HUES48 (cell line): ENCODE results near the gene ORM2.

Source experiments
- H3K27ac ChIP-seq: one replicate; pipeline ENCODE4 v1.7.0; 2013; ENCODE audit warnings: low read depth, low read length, inconsistent platforms
- H3K27me3 ChIP-seq: 2 replicates; pipeline ENCODE4 v1.6.1; 2013; ENCODE audit warnings: mild to moderate bottlenecking, low read length; ENCODE audit not compliant: control insufficient read depth, insufficient read depth
- H3K36me3 ChIP-seq: 2 replicates; pipeline ENCODE4 v1.6.1; 2013; ENCODE audit warnings: low read length; ENCODE audit not compliant: control insufficient read depth, insufficient read depth
- H3K4me1 ChIP-seq: 2 replicates; pipeline ENCODE4 v1.6.1; 2013; ENCODE audit warnings: mild to moderate bottlenecking, low read length; ENCODE audit not compliant: control insufficient read depth, insufficient read depth
- H3K4me3 ChIP-seq: 2 replicates; pipeline ENCODE4 v1.5.1; 2013; ENCODE audit warnings: mild to moderate bottlenecking, low read depth, low read length
- H3K9ac ChIP-seq: 2 replicates; pipeline ENCODE4 v1.6.1; 2013; ENCODE audit warnings: mild to moderate bottlenecking, low read depth, low read length, moderate library complexity
- H3K9me3 ChIP-seq: 2 replicates; pipeline ENCODE4 v1.6.1; 2013; ENCODE audit warnings: low read length; ENCODE audit not compliant: control insufficient read depth, insufficient read depth

Gene ORM2

DNA sequence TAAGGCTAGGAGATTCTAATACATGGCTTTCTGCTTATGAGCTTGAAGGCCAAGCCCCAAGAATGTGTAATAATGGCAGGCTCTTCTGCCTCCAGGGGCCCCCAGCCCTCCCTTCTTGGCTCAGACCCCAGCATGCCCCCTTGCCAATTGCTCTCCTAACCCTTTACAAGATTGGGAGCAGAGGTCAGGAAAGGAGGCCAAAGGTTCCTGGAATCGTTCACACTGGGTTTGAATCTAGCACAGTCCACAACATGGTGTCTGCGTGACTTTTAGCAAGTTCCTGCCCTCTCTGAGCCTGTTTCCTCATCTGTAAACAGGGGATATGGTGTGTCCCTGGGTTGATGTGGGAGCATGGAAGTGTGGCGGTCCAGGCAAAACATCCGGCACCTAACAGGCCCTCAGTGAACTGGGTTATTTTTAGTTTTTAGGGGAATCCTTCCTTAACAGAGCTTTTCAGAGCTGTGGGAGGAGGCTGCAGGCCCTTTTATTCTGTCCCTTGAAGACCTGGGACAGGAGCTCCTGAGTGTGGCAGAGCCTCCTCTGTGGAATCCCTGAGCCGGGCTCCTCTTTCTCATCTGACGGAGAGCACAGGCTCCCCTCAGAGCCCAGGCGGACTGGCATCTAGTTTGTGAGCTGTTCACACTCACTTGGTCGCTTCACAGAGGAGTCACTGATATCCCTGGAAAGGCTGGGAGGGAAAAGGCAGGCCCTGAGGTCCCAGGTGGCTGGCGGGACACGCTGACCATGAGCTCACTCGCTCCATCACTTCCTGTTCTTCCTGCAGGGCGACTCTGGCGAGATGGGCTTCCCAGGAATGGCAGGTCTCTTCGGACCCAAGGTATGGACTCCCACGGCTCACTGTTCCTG is 30.1 kb upstream of the ORM2 start:
- no peaks in the 10 kb centered on the region for H3K4me1 ChIP-seq
- no peak overlapping the region for H3K27ac ChIP-seq
- H3K27me3 ChIP-seq: no peaks in the 10 kb centered on the region
- no peak overlapping the region for H3K9ac ChIP-seq
- H3K9me3 ChIP-seq: peaks cover 10% of the 10 kb centered on the region
- no peak overlapping the region for H3K4me3 ChIP-seq
- peaks cover 49% of the 10 kb centered on the region for H3K36me3 ChIP-seq

DNA sequence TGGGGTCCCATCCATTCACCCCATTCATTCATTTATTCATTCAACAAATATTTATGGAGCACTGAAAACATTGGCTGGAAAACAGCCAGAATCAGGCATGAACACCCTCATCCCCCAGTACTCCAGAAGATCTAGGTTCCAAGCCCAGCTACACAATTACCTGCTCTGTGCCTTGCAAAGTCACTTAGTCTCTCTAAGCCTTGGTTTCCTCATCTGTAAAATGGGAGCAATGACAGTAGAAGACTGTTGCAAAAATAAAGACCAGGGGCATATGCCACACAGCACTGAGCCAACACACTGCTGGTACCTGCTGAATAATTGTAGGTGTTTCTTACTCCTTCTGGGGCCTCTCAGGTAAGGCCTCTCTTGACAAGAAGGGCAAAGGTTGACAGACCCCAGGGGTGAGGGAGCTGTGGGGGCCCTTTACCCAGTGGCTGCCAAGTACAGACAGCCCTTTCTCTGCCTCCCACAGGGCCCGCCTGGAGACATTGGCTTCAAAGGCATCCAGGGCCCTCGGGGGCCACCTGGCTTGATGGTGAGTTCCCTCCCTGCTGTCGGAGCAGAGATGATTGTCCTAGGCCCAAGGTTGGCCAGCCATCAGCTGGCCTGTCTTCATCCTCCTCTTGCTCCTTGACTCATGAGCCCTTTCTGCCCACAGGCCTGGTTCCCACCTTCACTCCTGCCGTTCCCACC is 29.4 kb upstream of the ORM2 start:
- Histone ChIP-seq H3K4me3 (no peak overlapping the region), H3K9me3 (peaks cover 2% of the 10 kb centered on the region; the same call in 1 of the 2 replicates), H3K27me3 (no peaks in the 10 kb centered on the region), H3K9ac (no peak overlapping the region), H3K36me3 (peaks cover 41% of the 10 kb centered on the region), H3K4me1 (no peaks in the 10 kb centered on the region), H3K27ac (no peak overlapping the region)

DNA sequence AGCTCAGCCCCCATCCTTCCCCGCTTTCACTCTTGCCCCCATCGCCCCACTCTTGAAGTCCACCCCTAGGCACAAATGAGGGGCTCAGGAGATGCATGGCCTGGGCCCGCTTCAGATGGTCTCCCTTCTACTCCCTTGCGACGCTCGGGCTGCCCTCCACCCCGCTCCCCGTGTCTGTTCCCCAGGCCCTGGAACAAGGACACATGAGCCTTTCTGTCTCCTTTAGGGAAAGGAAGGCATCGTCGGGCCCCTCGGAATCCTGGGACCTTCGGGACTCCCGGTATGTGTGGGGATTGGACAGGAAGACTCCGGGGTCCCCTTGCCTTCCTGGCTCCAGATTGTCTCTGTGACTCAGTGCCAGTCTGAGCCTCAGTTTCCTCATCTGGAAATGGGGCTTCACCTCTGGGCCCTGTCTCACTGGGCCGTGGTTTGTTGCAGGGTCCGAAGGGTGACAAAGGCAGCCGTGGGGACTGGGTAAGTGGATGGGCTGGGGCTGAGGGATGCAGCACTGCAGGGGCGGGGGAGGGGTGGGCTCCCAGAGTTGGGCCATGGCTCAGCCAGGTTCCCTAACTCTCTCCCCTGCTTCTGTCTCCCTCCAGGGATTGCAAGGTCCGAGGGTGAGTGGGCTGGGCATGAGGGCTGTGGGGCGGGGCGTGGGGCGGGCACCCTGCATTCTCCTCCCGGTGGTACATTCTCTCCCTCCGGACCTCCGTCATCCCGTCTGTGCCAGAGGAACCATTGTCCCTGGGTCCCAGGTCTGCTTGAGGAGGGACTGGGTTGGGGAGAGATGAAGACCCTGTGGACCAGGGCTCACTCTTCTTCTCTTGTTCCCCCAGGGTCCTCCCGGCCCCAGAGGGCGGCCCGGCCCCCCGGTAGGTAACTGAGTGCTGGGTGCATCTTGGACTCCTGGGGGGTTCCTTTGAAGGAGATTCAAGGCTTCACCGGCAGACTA is 28.5 kb upstream of the ORM2 start:
- Histone ChIP-seq H3K36me3 (peaks cover 35% of the 10 kb centered on the region), H3K9me3 (no peaks in the 10 kb centered on the region; the same call in 1 of the 2 replicates), H3K27ac (no peak overlapping the region), H3K9ac (no peak overlapping the region), H3K4me1 (no peaks in the 10 kb centered on the region), H3K4me3 (no peak overlapping the region), H3K27me3 (no peaks in the 10 kb centered on the region)

DNA sequence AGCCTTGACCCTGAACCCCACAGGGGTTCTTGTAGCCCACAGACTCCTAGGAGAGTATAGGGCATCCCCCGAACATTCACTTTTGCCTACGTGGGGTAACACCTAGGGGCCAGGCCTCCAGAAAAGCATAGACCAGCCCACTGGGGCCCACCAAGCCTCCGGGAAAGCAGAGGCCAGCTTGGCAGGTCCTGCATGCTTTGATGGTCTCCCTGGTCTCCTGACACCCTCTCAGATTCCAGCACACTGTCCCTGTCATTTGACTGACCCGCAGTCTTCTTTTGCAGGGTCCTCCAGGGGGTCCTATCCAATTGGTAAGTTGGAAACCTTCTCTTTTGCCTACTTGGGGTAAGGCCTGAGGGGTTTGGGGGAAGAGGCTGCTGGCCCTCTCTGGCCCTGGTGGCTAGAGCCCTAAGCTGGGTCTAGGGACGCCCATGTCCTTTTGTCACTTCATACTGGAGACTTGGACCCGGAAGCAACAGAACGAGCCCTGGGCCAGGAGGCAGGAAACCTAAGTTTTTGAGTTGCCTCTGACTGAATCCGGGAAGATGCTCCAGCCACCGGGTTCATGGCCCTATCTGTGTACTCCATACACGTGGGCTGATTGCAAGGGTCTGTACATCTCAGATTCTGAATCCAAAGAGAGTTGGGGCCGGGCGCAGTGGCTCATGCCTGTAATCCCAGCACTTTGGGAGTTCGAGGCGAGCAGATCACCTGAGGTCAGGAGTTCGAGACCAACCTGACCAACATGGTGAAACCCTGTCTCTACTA is 27.7 kb upstream of the ORM2 start:
- Histone ChIP-seq H3K9ac (no peak overlapping the region), H3K4me1 (no peaks in the 10 kb centered on the region), H3K27me3 (no peaks in the 10 kb centered on the region), H3K4me3 (no peak overlapping the region), H3K36me3 (peaks cover 27% of the 10 kb centered on the region), H3K27ac (no peak overlapping the region), H3K9me3 (no peaks in the 10 kb centered on the region)

DNA sequence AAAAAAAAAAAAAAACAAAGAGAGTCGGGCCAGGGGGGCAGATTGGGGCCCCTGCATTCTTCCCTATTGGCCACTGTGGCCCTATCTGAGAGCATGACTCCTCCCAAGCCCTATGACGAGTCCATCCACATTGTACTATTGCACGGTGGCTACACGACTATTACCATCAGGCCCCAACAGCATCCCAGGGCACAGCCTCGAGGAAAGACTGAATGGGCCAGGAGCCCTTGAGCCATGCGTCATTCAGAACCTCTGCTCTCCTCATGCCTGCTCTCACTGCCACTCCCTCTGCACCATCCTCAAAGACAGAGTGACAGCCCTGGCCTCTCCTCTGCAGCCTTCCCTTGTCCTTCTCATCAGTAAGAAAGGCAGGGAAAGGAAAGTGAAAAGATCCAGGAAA is 26.9 kb upstream of the ORM2 start:
- H3K36me3 ChIP-seq: peaks cover 24% of the 10 kb centered on the region
- no peaks in the 10 kb centered on the region for H3K4me1 ChIP-seq
- no peak overlapping the region for H3K27ac ChIP-seq
- H3K27me3 ChIP-seq: no peaks in the 10 kb centered on the region
- no peak overlapping the region for H3K4me3 ChIP-seq
- H3K9ac ChIP-seq: no peak overlapping the region
- H3K9me3 ChIP-seq: no peaks in the 10 kb centered on the region

DNA sequence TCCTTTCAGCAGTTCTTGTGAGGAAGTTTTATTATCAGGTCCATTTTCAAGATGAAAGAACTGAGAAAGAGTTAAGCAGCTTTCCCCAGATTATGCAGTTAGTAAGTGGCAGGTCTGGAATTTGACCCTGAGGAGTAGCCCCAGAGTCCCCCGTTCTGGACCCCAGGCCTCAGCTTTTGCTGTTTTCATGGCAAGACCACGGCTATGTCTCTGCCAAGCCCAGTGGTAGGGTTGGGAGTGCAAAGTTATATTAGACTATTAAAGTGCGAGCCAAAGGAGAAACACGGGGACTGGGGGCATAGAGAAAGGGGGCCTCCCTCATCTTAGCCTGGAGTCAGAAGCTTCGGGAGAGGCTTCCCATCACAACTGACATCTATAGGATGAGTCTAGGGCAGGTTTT is 26.1 kb upstream of the ORM2 start:
- H3K4me1 ChIP-seq: no peaks in the 10 kb centered on the region
- H3K36me3 ChIP-seq: peaks cover 20% of the 10 kb centered on the region
- no peak overlapping the region for H3K27ac ChIP-seq
- no peaks in the 10 kb centered on the region for H3K27me3 ChIP-seq
- no peaks in the 10 kb centered on the region for H3K9me3 ChIP-seq
- no peak overlapping the region for H3K4me3 ChIP-seq
- no peak overlapping the region for H3K9ac ChIP-seq

DNA sequence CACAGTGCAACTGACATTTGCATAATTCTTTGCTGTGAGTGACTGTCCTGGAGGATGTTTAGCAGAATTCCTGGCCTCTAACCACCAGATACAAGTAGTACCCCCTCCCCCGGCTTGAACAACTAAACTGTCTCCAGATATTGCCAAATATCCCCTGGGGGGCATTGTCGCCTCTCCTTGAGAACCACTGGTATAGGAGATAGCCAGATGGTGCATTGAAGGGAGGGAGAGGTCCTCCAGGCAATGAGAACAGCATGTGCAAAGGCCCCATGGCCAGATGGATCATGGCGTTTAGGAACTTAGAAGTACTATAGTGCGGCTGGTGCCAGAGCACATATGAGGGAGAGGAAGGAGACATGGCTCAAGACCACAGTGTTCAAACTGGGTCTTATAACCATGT is 25.7 kb upstream of the ORM2 start:
- H3K4me3 ChIP-seq: no peak overlapping the region
- no peak overlapping the region for H3K27ac ChIP-seq
- H3K9me3 ChIP-seq: no peaks in the 10 kb centered on the region
- H3K4me1 ChIP-seq: no peaks in the 10 kb centered on the region
- no peaks in the 10 kb centered on the region for H3K27me3 ChIP-seq
- H3K9ac ChIP-seq: no peak overlapping the region
- peaks cover 18% of the 10 kb centered on the region for H3K36me3 ChIP-seq

DNA sequence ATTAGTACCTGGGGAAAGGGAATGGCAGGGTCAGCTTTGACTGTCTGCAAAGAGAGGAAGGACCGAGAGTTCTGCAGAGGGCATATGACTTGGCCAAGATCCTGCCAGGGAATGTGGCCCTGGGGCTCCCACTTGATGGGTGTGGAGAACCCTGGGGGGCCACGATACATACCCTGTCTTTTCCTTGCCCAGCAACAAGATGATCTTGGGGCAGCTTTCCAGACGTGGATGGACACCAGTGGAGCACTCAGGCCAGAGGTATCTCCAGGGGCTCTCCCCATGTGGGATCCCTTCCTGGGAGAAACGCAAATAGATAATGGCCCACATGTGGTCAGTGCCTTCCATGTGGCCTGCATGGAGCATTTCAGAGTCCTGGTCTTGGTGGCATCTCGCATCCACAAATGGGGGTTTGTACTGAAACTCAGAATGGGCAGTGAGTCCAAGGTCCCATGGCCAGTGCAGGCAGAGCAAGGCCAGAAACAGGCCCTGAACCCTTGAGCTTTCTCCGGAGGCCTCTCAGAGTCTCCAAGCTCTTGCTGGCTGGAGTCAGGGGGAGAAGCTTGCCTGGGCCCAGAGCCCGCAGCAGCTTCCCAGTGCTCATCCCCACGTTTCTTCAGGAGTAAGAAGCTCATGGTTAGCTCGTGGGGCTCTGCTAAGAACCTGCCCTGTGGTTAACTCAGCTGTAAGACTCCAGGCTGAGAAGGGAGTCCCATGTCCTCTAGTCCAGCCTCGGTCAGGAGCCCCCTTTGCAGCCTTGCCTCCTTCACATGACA is 25.1 kb upstream of the ORM2 start:
- H3K27me3 ChIP-seq: no peaks in the 10 kb centered on the region
- H3K9ac ChIP-seq: no peak overlapping the region
- no peaks in the 10 kb centered on the region for H3K4me1 ChIP-seq
- no peak overlapping the region for H3K4me3 ChIP-seq
- no peak overlapping the region for H3K27ac ChIP-seq
- H3K36me3 ChIP-seq: peaks cover 18% of the 10 kb centered on the region
- H3K9me3 ChIP-seq: no peaks in the 10 kb centered on the region

DNA sequence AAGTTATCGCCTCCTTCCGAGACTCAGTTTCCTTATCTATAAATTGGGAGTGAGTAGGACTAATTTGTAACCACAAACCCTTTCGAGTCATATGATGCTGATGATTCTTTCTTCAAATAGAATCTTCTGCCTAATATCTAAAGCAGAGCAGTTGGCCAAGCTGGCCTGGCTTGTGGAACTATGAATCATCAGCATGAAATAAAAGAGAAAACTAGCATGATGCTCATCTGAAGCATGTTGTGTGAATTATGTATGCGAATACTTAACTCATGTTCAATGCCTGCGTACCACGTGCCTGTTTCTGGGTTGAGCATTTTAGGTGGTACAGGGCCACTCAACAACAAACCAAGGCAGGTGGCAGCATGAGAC is 21.8 kb upstream of the ORM2 start:
- Histone ChIP-seq H3K36me3 (peaks cover 10% of the 10 kb centered on the region; the same call in 1 of the 2 replicates), H3K9me3 (no peaks in the 10 kb centered on the region), H3K4me1 (no peaks in the 10 kb centered on the region), H3K27ac (no peak overlapping the region), H3K4me3 (no peak overlapping the region), H3K27me3 (no peaks in the 10 kb centered on the region), H3K9ac (no peak overlapping the region)
